K562 (cell line): ENCODE data around the gene CSK. TPM values are rescaled to one million over a fixed set of nuclear protein-coding genes. Genes with fewer than 3 reads are reported as not detected.

Source experiments
- ATAC-seq: fragments of 200-7000 bp; cut with Tn5 transposase; 3 replicates; pipeline ENCODE4 v1.9.1; 2020; ENCODE audit warnings: moderate library complexity
- BruUV-seq: library from RNA; stranded (reverse); fragments of 400-500 nt; replicated peaks from 2 replicates; lab custom pipeline; 2021; lab: Mats Ljungman, UMichigan
- CTCF ChIA-PET: fragments of 300-600 bp; formaldehyde crosslinking; extraction: SDS; loops from one replicate; lab custom pipeline; 2021; ENCODE audit warnings: low intra/inter-chr PET ratio; lab: Yijun Ruan, JAX
- POLR2A ChIA-PET: fragments of 300-600, 350-650 bp; sonication (Branson Sonifier 250); formaldehyde crosslinking; extraction: SDS; loops from one replicate; lab custom pipeline; 2021; ENCODE audit warnings: antibody characterized with exemption, inconsistent platforms; lab: Yijun Ruan, JAX
- DNase-seq, 4 experiments: peaks; one replicate each; pipeline versions ENCODE4 v3.0.0 to v3.0.0-alpha.2; 2011 to 2018; ENCODE audit warnings: low spot score in 3 of 4, mixed read lengths in 3 of 4; ENCODE audit errors: extremely low read depth in 1 of 4
- FAIRE-seq: peaks from 2 replicates; lab custom pipeline; 2011; peaks lifted over from hg19 to GRCh38; lab: Jason Lieb, UNC
- H2AFZ ChIP-seq: 2 replicates; pipeline ENCODE4 v1.6.0; 2011; ENCODE audit warnings: low read depth, low read length, control low read depth, inconsistent platforms
- H3K27ac ChIP-seq: fragments of 200-600 bp; 3 replicates; pipeline ENCODE4 v1.8.0; 2011; ENCODE audit warnings: low read depth, mild to moderate bottlenecking, control low read depth, inconsistent platforms, low read length, moderate library complexity, mixed read lengths; ENCODE audit errors: extremely low read depth
- H3K27me3 ChIP-seq, 2 experiments: fragments of 300-600 bp in 1 of 2; 2 replicates in 1 of 2; 3 replicates in 1 of 2; pipeline versions ENCODE4 v1.6.0 to v1.8.0; 2011; ENCODE audit warnings: inconsistent platforms in 2 of 2, low read length in 2 of 2, mild to moderate bottlenecking in 1 of 2, mixed read lengths in 1 of 2, moderate library complexity in 1 of 2; ENCODE audit not compliant: control insufficient read depth in 2 of 2, insufficient read depth in 2 of 2
- H3K36me3 ChIP-seq: fragments of 300-600 bp; 3 replicates; pipeline ENCODE4 v1.8.0; 2011; ENCODE audit warnings: mild to moderate bottlenecking, low read length, inconsistent platforms; ENCODE audit not compliant: control insufficient read depth, insufficient read depth
- H3K4me1 ChIP-seq, 2 experiments: fragments of 200-600 bp in 1 of 2; replicated peaks in 1 of 2; 2 replicates in 1 of 2; 3 replicates in 1 of 2; pipeline versions ENCODE4 v1.5.1 to v1.8.0; 2011; ENCODE audit warnings: inconsistent platforms in 2 of 2, low read length in 2 of 2, mild to moderate bottlenecking in 1 of 2, mixed read lengths in 1 of 2, moderate library complexity in 1 of 2; ENCODE audit not compliant: control insufficient read depth in 2 of 2, insufficient read depth in 2 of 2
- H3K4me2 ChIP-seq: 2 replicates; pipeline ENCODE4 v1.6.1; 2011; ENCODE audit warnings: low read length, control low read depth, inconsistent platforms, mixed read lengths; ENCODE audit not compliant: insufficient read depth
- H3K4me3 ChIP-seq: fragments of 200-600 bp; sonication (generic), shearing (Covaris generic); 2 replicates; pipeline ENCODE4 v1.5.1; 2016; ENCODE audit warnings: control low read depth, inconsistent platforms
- H3K79me2 ChIP-seq: fragments of 200-600 bp; 3 replicates; pipeline ENCODE4 v1.8.0; 2011; ENCODE audit warnings: low read length, inconsistent platforms; ENCODE audit not compliant: control insufficient read depth, insufficient read depth
- H3K9ac ChIP-seq, 2 experiments: 2 replicates each; pipeline versions ENCODE4 v1.6.0 to v1.6.1; 2011; ENCODE audit warnings: low read depth in 2 of 2, low read length in 2 of 2, control low read depth in 1 of 2, inconsistent platforms in 1 of 2, mild to moderate bottlenecking in 1 of 2, mixed read lengths in 1 of 2; ENCODE audit not compliant: insufficient read depth in 1 of 2
- H3K9me1 ChIP-seq: one replicate; pipeline ENCODE4 v1.6.0; 2011; ENCODE audit warnings: inconsistent platforms, mild to moderate bottlenecking, low read length, moderate library complexity; ENCODE audit not compliant: control insufficient read depth, insufficient read depth
- H3K9me3 ChIP-seq: replicated peaks from 2 replicates; pipeline ENCODE4 v1.5.1; 2011; ENCODE audit warnings: low read depth, low read length, inconsistent platforms; ENCODE audit not compliant: control insufficient read depth, insufficient read depth
- H4K20me1 ChIP-seq: replicated peaks from 2 replicates; pipeline ENCODE4 v1.6.1; 2011; ENCODE audit warnings: low read length, inconsistent platforms, mixed read lengths; ENCODE audit not compliant: control insufficient read depth, insufficient read depth
- ADNP ChIP-seq: fragments of 200-800 bp; sonication (Bioruptor generic); IDR thresholded peaks from 2 replicates; pipeline ENCODE4 v1.6.1; 2016; ENCODE audit warnings: missing genetic modification characterization, missing compliant biosample characterization
- CBFA2T2 ChIP-seq: fragments of 450-650 bp; conservative IDR thresholded peaks from 2 replicates; pipeline ENCODE4 v1.6.1; 2017; ENCODE audit warnings: mild to moderate bottlenecking
- CEBPZ ChIP-seq: fragments of 150-350 bp; IDR thresholded peaks from 2 replicates; pipeline ENCODE4 v1.6.1; 2014; ENCODE audit warnings: low read depth, mild to moderate bottlenecking, low read length, borderline replicate concordance
- CHCHD3 ChIP-seq: fragments of 250-450 bp; sonication (Bioruptor Pico); IDR thresholded peaks from 2 replicates; pipeline ENCODE4 v2.1.2; 2022; ENCODE audit warnings: mild to moderate bottlenecking
- ELF2 ChIP-seq: fragments of 250-450 bp; sonication (Bioruptor Pico); IDR thresholded peaks from 2 replicates; pipeline ENCODE4 v1.5.0; 2021; ENCODE audit warnings: mild to moderate bottlenecking
- HMG20B ChIP-seq: fragments of 250-450 bp; sonication (Bioruptor Pico); IDR thresholded peaks from 2 replicates; pipeline ENCODE4 v1.5.0; 2021; ENCODE audit warnings: mild to moderate bottlenecking
- ZFX ChIP-seq: sonication (generic); formaldehyde crosslinking; IDR thresholded peaks from 2 replicates; pipeline ENCODE4 v1.8.0; 2022; ENCODE audit warnings: mild to moderate bottlenecking, missing genetic modification reagents, moderate library complexity
- ZNF134 ChIP-seq: fragments of 250-450 bp; sonication (Bioruptor Pico); conservative IDR thresholded peaks from 2 replicates; pipeline ENCODE4 v1.4.0; 2020
- ZNF316 ChIP-seq: fragments of 450-650 bp; IDR thresholded peaks from 2 replicates; pipeline ENCODE4 v1.6.1; 2016
- WGBS: fragments of 100-300 bp; shearing (Covaris generic); methylation state at CpG from one replicate; pipeline ENCODE4 v1.1.6; 2016; ENCODE audit warnings: low coverage, mixed read lengths; ENCODE audit not compliant: insufficient coverage; ENCODE audit errors: missing lambda C conversion rate; 5-methylcytosine and 5-hydroxymethylcytosine counted together
- in situ Hi-C: fragments of 300-500 bp; cut with MboI; formaldehyde crosslinking; loops from 4 replicates; pipeline ENCODE4 v1.15.0; 2018; ENCODE audit warnings: inconsistent platforms, mixed read lengths
- intact Hi-C: fragments of 100-400 bp; cut with micrococcal nuclease; formaldehyde crosslinking; loops from 2 replicates; pipeline ENCODE4 v1.14.2; 2022
- polyA plus RNA-seq, 8 experiments: library from polyadenylated mRNA; depleted of rRNA in 4 of 8; stranded (reverse) in 5 of 8; unstranded in 3 of 8; fragments of >200 nt; fragmentation: Nextera tagmentation in 2 of 8; fragmentation: Illumina TruSeq in 1 of 8; extraction: Ambion mirVana in 2 of 8; extraction: Trizol in 1 of 8; gene quantifications; 2 replicates each; pipeline versions ENCODE4 v1.2.1 to v1.2.3, GENCODE V29; 2011 to 2014; ENCODE audit warnings: inconsistent platforms in 1 of 8, missing spikeins in 1 of 8
- total RNA-seq, 7 experiments: library from RNA; depleted of rRNA in 6 of 7; stranded (reverse); fragments of >200 nt in 6 of 7; fragmentation: Illumina TruSeq in 2 of 7; extraction: Trizol in 2 of 7; gene quantifications; 2 replicates each; pipeline versions ENCODE4 v1.2.1 to v1.2.3, GENCODE V29; 2011 to 2021; ENCODE audit warnings: low replicate concordance in 1 of 7

CSK gene
- total and polyA plus RNA-seq, 9 of the 15 experiments (the other 6 are each of a cell fraction or from before 2014, with no cell fraction given), result 1.5 to 112 (median 22.5) TPM

DNA sequence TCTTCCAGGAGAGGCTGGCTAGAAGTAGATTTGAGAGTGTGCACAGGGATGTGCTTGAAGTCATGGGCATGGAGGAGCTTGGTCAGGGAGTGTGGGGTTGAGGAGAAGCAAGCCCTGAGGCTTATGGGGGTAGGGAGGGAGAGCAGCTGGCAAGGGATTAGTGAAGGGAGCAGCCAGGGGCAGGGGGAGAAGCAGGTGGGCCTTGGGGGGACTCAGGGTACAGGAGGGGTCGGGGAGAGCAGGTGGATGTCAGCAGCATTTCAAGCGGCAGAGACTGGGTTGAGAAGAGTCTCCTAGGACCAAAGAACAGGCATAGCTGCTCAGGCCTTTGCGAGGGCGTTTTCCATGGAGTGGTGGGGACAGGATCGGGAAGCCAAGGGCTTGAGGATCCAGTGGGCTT is 27.4 kb downstream of the CSK start (continued):
- TF ChIP-seq ADNP (tag), result no peak

- no peak for ATAC-seq
- H3K36me3 ChIP-seq, result no peaks in the 10 kb centered on the region
- H3K9me3 ChIP-seq, result no peaks in the 10 kb centered on the region
- no peak overlapping the region for H2AFZ ChIP-seq
- no peak overlapping the region for H3K9ac ChIP-seq
- H3K79me2 ChIP-seq, result no peaks in the 10 kb centered on the region
- intact Hi-C loops, result no loop called here
- H4K20me1 ChIP-seq, result no peaks in the 10 kb centered on the region; the same call in 1 of the 2 replicates
- H3K27me3 ChIP-seq, result peaks cover 0 to 21% of the 10 kb centered on the region in 2 experiments; a peak in 2 of 5 replicates
- TF ChIP-seq CHCHD3 (CRISPR knock-in tag), result no peak
- TF ChIP-seq ZNF316, result no peak
- TF ChIP-seq HMG20B (CRISPR knock-in tag), result no peak
- no peak for TF ChIP-seq CBFA2T2
- TF ChIP-seq ZNF134 (CRISPR knock-in tag), result no peak
- TF ChIP-seq ELF2 (CRISPR knock-in tag), result no peak
- no peak for TF ChIP-seq CEBPZ
- TF ChIP-seq ZFX (CRISPR knock-in tag), result no peak
- TF ChIP-seq, all 486 proteins: peak for 0
- WGBS, result 0% methylated on average over 3 of the region's 3 CpGs
- H3K4me2 ChIP-seq, result no peak overlapping the region
- no TSS peak for BruUV-seq
- no peak overlapping the region for H3K4me3 ChIP-seq
- no peaks in the 10 kb centered on the region for H3K9me1 ChIP-seq
- no peak overlapping the region for H3K27ac ChIP-seq
- FAIRE-seq (no peak), DNase-seq (no peak)
- CTCF ChIA-PET, result no interaction called here
- peaks cover 0 to 7% of the 10 kb centered on the region in 2 experiments; a peak in 2 of 5 replicates for H3K4me1 ChIP-seq
- in situ Hi-C loops, result no loop called here
- POLR2A ChIA-PET, result interaction anchor here (0.6 to 1.7 kb wide), 5 partner anchors 9 to 50 kb away, joined by 3 to 8 read pairs (median 4); no protein-coding TSS in a partner anchor
Measured at GRCh38 chr15:74809956-74810355, 28.1 kb downstream of the CSK start.
